ENCODE measurements around the gene RBM48. TPM values are rescaled to one million over a fixed set of nuclear protein-coding genes. Genes with fewer than 3 reads are reported as not detected.

The RBM48 gene
- total and polyA plus RNA-seq, 9 of the 15 experiments (the other 6 are each of a cell fraction or from before 2014, with no cell fraction given): 9.9 to 35.1 (median 16.3) TPM

DNA sequence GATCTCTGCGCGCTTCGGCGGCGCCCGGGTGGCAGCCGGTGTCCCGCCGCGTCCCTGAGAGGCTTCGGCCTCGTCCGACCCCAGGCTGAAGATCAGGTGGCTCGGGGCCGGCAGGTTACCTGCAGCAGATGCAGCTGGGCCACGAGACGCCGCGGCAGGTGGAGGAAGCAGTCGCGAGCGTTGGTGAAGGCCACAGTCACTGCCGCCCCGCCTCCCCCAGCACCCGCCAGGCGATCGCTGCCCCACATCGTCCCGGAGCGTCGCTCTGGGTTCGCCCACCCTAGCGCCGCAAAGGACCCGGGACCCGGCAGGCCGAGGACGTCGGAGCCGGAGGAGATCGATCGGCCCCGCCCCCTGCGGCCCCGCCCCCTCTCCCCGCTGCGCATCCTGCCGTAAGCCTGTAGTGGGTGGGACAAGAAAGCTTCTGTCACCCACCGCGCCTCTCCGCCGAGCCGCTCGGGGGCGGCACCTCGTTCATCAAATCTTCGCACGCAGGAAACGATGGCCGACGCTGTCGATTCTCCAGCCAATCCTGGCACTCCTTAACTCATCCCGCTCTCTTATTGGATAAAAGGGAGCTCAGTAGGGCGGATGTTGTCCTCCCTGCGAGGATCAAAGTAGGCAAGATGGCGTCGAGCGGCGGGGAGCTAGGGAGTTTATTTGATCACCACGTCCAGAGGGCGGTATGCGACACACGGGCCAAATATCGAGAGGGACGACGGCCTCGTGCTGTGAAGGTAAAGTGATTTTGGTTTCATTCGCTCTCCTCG lies at the start of gene RBM48, which contains the start of gene PEX1 (continued):
- TF ChIP-seq CHD1 (IDR thresholded peaks at IDR 0.05; ENCODE audit: low read length): no peak
- TF ChIP-seq ZNF133 (CRISPR knock-in tag; IDR thresholded peaks at IDR 0.05): 0 out of 2 replicates have a peak, but pooled peaks have one; percentile 29
- TF ChIP-seq BDP1 (IDR thresholded peaks at IDR 0.05; ENCODE audit: insufficient read depth, insufficient read length): no peak
- TF ChIP-seq ZNF644 (tag; IDR thresholded peaks at IDR 0.05; ENCODE audit: low read depth): no peak
- TF ChIP-seq FOXP1 (CRISPR knock-in tag; IDR thresholded peaks at IDR 0.05): no peak; the same call in 1 of the 2 replicates
- TF ChIP-seq, protein P1, sequence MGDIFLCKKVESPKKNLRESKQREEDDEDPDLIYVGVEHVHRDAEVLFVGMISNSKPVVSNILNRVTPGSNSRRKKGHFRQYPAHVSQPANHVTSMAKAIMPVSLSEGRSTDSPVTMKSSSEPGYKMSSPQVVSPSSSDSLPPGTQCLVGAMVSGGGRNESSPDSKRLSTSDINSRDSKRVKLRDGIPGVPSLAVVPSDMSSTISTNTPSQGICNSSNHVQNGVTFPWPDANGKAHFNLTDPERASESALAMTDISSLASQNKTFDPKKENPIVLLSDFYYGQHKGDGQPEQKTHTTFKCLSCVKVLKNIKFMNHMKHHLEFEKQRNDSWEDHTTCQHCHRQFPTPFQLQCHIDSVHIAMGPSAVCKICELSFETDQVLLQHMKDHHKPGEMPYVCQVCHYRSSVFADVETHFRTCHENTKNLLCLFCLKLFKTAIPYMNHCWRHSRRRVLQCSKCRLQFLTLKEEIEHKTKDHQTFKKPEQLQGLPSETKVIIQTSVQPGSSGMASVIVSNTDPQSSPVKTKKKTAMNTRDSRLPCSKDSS (IDR thresholded peaks at IDR 0.05; ENCODE audit: low read depth, partially characterized antibody): no peak
- TF ChIP-seq ZNF12 (CRISPR knock-in tag; IDR thresholded peaks at IDR 0.05): no peak
- TF ChIP-seq ZFP1 (CRISPR knock-in tag; IDR thresholded peaks at IDR 0.05): no peak
- TF ChIP-seq, protein P2, sequence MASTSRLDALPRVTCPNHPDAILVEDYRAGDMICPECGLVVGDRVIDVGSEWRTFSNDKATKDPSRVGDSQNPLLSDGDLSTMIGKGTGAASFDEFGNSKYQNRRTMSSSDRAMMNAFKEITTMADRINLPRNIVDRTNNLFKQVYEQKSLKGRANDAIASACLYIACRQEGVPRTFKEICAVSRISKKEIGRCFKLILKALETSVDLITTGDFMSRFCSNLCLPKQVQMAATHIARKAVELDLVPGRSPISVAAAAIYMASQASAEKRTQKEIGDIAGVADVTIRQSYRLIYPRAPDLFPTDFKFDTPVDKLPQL (IDR thresholded peaks at IDR 0.05; ENCODE audit: extremely low read depth, insufficient read length): no peak
- TF ChIP-seq PCBP2 (IDR thresholded peaks at IDR 0.05; ENCODE audit: low read depth, low read length, poor library complexity, severe bottlenecking): no peak
- TF ChIP-seq, protein P3, sequence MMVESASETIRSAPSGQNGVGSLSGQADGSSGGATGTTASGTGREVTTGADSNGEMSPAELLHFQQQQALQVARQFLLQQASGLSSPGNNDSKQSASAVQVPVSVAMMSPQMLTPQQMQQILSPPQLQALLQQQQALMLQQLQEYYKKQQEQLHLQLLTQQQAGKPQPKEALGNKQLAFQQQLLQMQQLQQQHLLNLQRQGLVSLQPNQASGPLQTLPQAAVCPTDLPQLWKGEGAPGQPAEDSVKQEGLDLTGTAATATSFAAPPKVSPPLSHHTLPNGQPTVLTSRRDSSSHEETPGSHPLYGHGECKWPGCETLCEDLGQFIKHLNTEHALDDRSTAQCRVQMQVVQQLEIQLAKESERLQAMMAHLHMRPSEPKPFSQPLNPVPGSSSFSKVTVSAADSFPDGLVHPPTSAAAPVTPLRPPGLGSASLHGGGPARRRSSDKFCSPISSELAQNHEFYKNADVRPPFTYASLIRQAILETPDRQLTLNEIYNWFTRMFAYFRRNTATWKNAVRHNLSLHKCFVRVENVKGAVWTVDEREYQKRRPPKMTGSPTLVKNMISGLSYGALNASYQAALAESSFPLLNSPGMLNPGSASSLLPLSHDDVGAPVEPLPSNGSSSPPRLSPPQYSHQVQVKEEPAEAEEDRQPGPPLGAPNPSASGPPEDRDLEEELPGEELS (CRISPR knock-in tag; IDR thresholded peaks at IDR 0.05; ENCODE audit: borderline replicate concordance): no peak
- TF ChIP-seq ZNF384 (IDR thresholded peaks at IDR 0.05; ENCODE audit: low read depth, low read length): no peak; the same call in 1 of the 2 replicates
- TF ChIP-seq ZNF764 (CRISPR knock-in tag; IDR thresholded peaks at IDR 0.05; ENCODE audit: low read depth): no peak
- TF ChIP-seq, protein P4, sequence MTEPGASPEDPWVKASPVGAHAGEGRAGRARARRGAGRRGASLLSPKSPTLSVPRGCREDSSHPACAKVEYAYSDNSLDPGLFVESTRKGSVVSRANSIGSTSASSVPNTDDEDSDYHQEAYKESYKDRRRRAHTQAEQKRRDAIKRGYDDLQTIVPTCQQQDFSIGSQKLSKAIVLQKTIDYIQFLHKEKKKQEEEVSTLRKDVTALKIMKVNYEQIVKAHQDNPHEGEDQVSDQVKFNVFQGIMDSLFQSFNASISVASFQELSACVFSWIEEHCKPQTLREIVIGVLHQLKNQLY (CRISPR knock-in tag; conservative IDR thresholded peaks at IDR 0.05): no peak
- TF ChIP-seq, protein P5, sequence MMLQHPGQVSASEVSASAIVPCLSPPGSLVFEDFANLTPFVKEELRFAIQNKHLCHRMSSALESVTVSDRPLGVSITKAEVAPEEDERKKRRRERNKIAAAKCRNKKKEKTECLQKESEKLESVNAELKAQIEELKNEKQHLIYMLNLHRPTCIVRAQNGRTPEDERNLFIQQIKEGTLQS (IDR thresholded peaks at IDR 0.05): no peak; the same call in 1 of the 2 replicates
- TF ChIP-seq, protein P5 (CRISPR knock-in tag; conservative IDR thresholded peaks at IDR 0.05): 0 out of 2 replicates have a peak, but pooled peaks have one; percentile 10
- peak; percentile 70 to 90; a peak in 2 of 4 replicates for TF ChIP-seq RCOR1 (IDR thresholded peaks at IDR 0.05; ENCODE audit: borderline replicate concordance in 1 of 2, low read depth in 2 of 2, low read length in 2 of 2)
- TF ChIP-seq, protein P6, sequence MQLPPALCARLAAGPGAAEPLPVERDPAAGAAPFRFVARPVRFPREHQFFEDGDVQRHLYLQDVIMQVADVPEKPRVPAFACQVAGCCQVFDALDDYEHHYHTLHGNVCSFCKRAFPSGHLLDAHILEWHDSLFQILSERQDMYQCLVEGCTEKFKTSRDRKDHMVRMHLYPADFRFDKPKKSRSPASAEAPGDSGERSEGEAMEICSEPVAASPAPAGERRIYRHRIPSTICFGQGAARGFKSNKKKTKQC (CRISPR knock-in tag; IDR thresholded peaks at IDR 0.05): no peak
